SU-DHL-6 (cell line): ENCODE results near the gene NDUFS5.

Source experiments
- H2AFZ ChIP-seq: fragments of 200-600 bp; sonication (generic); 2 replicates; pipeline ENCODE4 v1.6.1; 2014; ENCODE audit warnings: low read depth, mild to moderate bottlenecking, moderate library complexity, mixed read lengths, antibody characterized with exemption, low read length; ENCODE audit not compliant: severe bottlenecking
- H3F3A ChIP-seq: fragments of 200-600 bp; shearing (Covaris generic); 2 replicates; pipeline ENCODE4 v1.6.0; 2016; ENCODE audit warnings: antibody characterized with exemption, mild to moderate bottlenecking; ENCODE audit not compliant: insufficient read depth
- H3K27ac ChIP-seq: fragments of 200-600 bp; sonication (generic); 2 replicates; pipeline ENCODE4 v1.5.1; 2016; ENCODE audit warnings: low read depth, mild to moderate bottlenecking, low read length, moderate library complexity, mixed read lengths
- H3K27me3 ChIP-seq: fragments of 200-600 bp; sonication (generic), shearing (Covaris generic); 2 replicates; pipeline ENCODE4 v1.6.0; 2014; ENCODE audit warnings: mild to moderate bottlenecking, low read length
- H3K36me3 ChIP-seq: fragments of 200-600 bp; sonication (generic); 2 replicates; pipeline ENCODE4 v1.6.1; 2014; ENCODE audit warnings: mild to moderate bottlenecking, low read length, mixed read lengths
- H3K4me2 ChIP-seq: fragments of 300-600, 200-600 bp; shearing (Covaris generic), sonication (generic); 2 replicates; pipeline ENCODE4 v1.6.0; 2014; ENCODE audit warnings: low read length, low read depth, mild to moderate bottlenecking; ENCODE audit not compliant: poor library complexity, severe bottlenecking
- H3K4me3 ChIP-seq: fragments of 200-600 bp; sonication (generic); 2 replicates; pipeline ENCODE4 v1.5.1; 2014; ENCODE audit warnings: antibody characterized with exemption, low read length, mild to moderate bottlenecking, mixed read lengths; ENCODE audit not compliant: insufficient read depth, poor library complexity, severe bottlenecking
- H3K79me2 ChIP-seq: fragments of 200-600 bp; sonication (generic); 2 replicates; pipeline ENCODE4 v1.6.1; 2014; ENCODE audit warnings: mild to moderate bottlenecking, low read length, moderate library complexity; ENCODE audit not compliant: insufficient read depth
- H3K9ac ChIP-seq: fragments of 200-600 bp; sonication (generic); 2 replicates; pipeline ENCODE4 v1.7.0; 2014; ENCODE audit warnings: mild to moderate bottlenecking, low read length
- H3K9me2 ChIP-seq: fragments of 200-600 bp; sonication (generic); replicated peaks from 2 replicates; pipeline ENCODE4 v1.6.1; 2014; ENCODE audit warnings: low read length; ENCODE audit not compliant: insufficient read depth
- H3K9me3 ChIP-seq: fragments of 200-600 bp; sonication (generic); 2 replicates; pipeline ENCODE4 v1.6.1; 2014; ENCODE audit warnings: low read length, mixed read lengths; ENCODE audit not compliant: insufficient read depth
- H4K20me1 ChIP-seq: fragments of 200-600 bp; sonication (generic); 2 replicates; pipeline ENCODE4 v1.6.1; 2014; ENCODE audit warnings: low read depth, mild to moderate bottlenecking, antibody characterized with exemption, low read length, moderate library complexity, mixed read lengths
- CTCF ChIP-seq: fragments of 200-600 bp; sonication (generic); IDR thresholded peaks from one replicate; pipeline ENCODE4 v1.5.1; 2017; ENCODE audit warnings: antibody characterized with exemption, mild to moderate bottlenecking, low read length, moderate library complexity; ENCODE audit not compliant: insufficient read depth, poor library complexity, severe bottlenecking
- EZH2phosphoT487 ChIP-seq: fragments of 200-600 bp; sonication (generic), shearing (Covaris generic); conservative IDR thresholded peaks from 2 replicates; pipeline ENCODE4 v1.6.1; 2018; ENCODE audit warnings: mild to moderate bottlenecking, antibody characterized with exemption, low read length, moderate library complexity, mixed read lengths

NDUFS5 gene

GRCh38 chr1:38997034-38997900 lies 28.9 kb upstream of the NDUFS5 start:
- Histone ChIP-seq H3K27ac (no peak overlapping the region), H3K9ac (no peak overlapping the region), H3K36me3 (peaks cover 13% of the 10 kb centered on the region), H3K4me3 (no peak overlapping the region), H3K9me2 (no peaks in the 10 kb centered on the region), H3K27me3 (no peaks in the 10 kb centered on the region), H3K4me2 (no peak overlapping the region), H3K79me2 (peaks cover 66% of the 10 kb centered on the region), H3F3A (0 out of 2 replicates have a peak, but pooled peaks cover 6% of the 10 kb centered on the region), H3K9me3 (no peaks in the 10 kb centered on the region), H4K20me1 (peaks cover 28% of the 10 kb centered on the region), H2AFZ (no peak overlapping the region)
- TF ChIP-seq CTCF (no peak), EZH2phosphoT487 (no peak)

DNA sequence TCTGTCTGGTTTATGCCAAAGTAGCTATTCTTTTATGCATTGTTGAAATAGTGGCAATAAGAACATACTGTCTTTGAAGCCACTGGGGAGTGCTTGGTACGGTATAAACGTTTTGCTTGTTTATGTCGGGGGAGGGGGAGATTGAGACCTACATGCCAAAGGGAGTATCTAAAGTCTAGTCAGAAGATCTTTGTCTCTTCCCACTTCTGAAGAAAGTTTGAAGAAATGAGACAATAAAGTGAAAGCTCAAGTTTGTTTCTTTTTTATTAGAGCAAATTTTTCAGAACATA lies 28.3 kb upstream of the NDUFS5 start:
- Histone ChIP-seq H2AFZ (no peak overlapping the region), H3K4me2 (no peak overlapping the region), H3K27ac (no peak overlapping the region), H3K9ac (no peak overlapping the region), H3K9me3 (no peaks in the 10 kb centered on the region), H3K27me3 (no peaks in the 10 kb centered on the region), H3K4me3 (no peak overlapping the region), H3K36me3 (peaks cover 15% of the 10 kb centered on the region), H3K9me2 (no peaks in the 10 kb centered on the region), H3F3A (0 out of 2 replicates have a peak, but pooled peaks cover 1% of the 10 kb centered on the region), H4K20me1 (peaks cover 23% of the 10 kb centered on the region), H3K79me2 (peaks cover 60% of the 10 kb centered on the region)
- TF ChIP-seq EZH2phosphoT487 (no peak), CTCF (no peak)

DNA sequence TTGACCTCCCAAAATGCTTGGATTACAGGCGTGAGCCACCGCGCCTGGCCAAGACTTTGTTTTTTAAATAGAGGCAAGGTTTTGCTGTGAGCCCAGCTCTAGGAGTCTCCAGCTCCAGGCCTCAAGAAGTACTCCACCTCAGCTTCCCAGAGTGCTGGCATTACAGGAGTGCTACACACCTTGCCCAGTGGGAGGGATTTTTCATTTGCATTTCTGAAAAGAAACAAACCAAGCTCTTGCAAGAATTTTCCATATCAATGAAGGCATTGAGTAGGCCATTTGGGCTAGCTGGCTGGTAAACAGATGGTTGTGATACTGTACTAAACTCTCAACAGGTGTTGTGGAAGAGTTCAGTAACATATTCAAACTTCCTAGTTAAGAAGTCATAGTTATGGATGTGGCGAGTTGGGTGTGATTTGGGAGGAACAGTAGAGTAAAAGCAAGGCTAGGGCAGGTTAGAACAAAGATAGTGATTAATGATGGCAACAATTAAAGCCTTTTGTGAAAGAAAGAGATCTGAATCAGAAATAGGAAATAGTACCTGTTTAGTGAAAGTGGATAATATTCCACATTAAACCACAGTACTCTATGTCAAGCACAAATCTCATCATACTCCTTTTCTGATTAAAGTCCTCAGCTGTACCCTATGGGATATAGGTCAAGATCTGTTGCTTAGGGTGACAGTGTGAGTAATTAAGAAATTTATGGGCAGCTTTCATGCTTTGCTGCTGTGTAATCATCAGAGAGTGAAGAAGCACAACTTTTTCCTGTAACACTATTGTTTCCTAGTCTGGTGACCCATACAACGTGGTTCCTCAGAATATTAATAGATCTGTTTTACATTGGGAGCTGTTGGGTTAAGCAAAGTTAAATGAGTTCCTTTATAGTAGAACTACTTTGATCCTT lies 24.4 kb upstream of the NDUFS5 start:
- Histone ChIP-seq H3K27ac (no peak overlapping the region), H3K9ac (no peak overlapping the region), H3K9me2 (no peaks in the 10 kb centered on the region), H3K36me3 (peaks cover 39% of the 10 kb centered on the region), H3K4me2 (no peak overlapping the region), H3K4me3 (no peak overlapping the region), H2AFZ (no peak overlapping the region), H3K27me3 (no peaks in the 10 kb centered on the region), H3K79me2 (peaks cover 24% of the 10 kb centered on the region), H3F3A (no peaks in the 10 kb centered on the region), H3K9me3 (no peaks in the 10 kb centered on the region), H4K20me1 (peaks cover 15% of the 10 kb centered on the region)
- no peak for TF ChIP-seq EZH2phosphoT487
- TF ChIP-seq CTCF: no peak
